OCI-LY7 (cell line): ENCODE data around the gene IRAK3. TPM values are rescaled to one million over a fixed set of nuclear protein-coding genes. Genes with fewer than 3 reads are reported as not detected.

ENCODE experiments used
- BruUV-seq: library from RNA; stranded (reverse); fragments of 400-500 nt; replicated peaks from 2 replicates; lab custom pipeline; 2021; lab: Mats Ljungman, UMichigan
- CTCF ChIA-PET: fragments of 300-600 bp; sonication (Branson Sonifier 250); formaldehyde crosslinking; loops from one replicate; lab custom pipeline; 2022; ENCODE audit warnings: antibody characterized with exemption; ENCODE audit not compliant: unreplicated experiment; lab: Charles Lee
- POLR2A ChIA-PET: fragments of 300-600 bp; sonication (Branson Sonifier 250); formaldehyde crosslinking; loops from one replicate; lab custom pipeline; 2022; ENCODE audit warnings: antibody characterized with exemption; lab: Charles Lee
- DNase-seq: peaks from one replicate; pipeline ENCODE4 v3.0.0-alpha.2; 2015; ENCODE audit warnings: low spot score
- H2AFZ ChIP-seq: fragments of 200-600 bp; sonication (generic), shearing (Covaris generic); 2 replicates; pipeline ENCODE4 v1.6.1; 2014; ENCODE audit warnings: mild to moderate bottlenecking, antibody characterized with exemption, low read length, moderate library complexity
- H3K27ac ChIP-seq: fragments of 200-600 bp; sonication (generic); 2 replicates; pipeline ENCODE4 v1.5.1; 2014; ENCODE audit warnings: mixed run types, low read depth, mild to moderate bottlenecking, moderate library complexity, low read length, inconsistent platforms; ENCODE audit not compliant: poor library complexity, severe bottlenecking
- H3K36me3 ChIP-seq: fragments of 200-600 bp; sonication (generic); 2 replicates; pipeline ENCODE4 v1.6.1; 2014; ENCODE audit warnings: mild to moderate bottlenecking, antibody characterized with exemption, low read length, moderate library complexity, mixed read lengths; ENCODE audit not compliant: insufficient read depth
- H3K4me1 ChIP-seq: fragments of 200-600 bp; sonication (generic); 2 replicates; pipeline ENCODE4 v1.5.1; 2014; ENCODE audit warnings: mild to moderate bottlenecking, low read length; ENCODE audit not compliant: insufficient read depth, poor library complexity, severe bottlenecking
- H3K4me2 ChIP-seq: fragments of 200-600 bp; sonication (generic); 2 replicates; pipeline ENCODE4 v1.6.1; 2014; ENCODE audit warnings: mild to moderate bottlenecking, low read length
- H3K4me3 ChIP-seq: fragments of 200-600 bp; sonication (generic); 2 replicates; pipeline ENCODE4 v1.5.1; 2014; ENCODE audit warnings: mild to moderate bottlenecking, low read depth, low read length; ENCODE audit not compliant: poor library complexity, severe bottlenecking
- H3K79me2 ChIP-seq: fragments of 200-600 bp; sonication (generic); 2 replicates; pipeline ENCODE4 v1.6.1; 2016; ENCODE audit warnings: low read depth, mild to moderate bottlenecking, low read length, moderate library complexity, mixed read lengths; ENCODE audit not compliant: insufficient read depth
- H3K9me2 ChIP-seq: fragments of 200-600 bp; sonication (generic); 2 replicates; pipeline ENCODE4 v1.6.1; 2016; ENCODE audit warnings: mild to moderate bottlenecking, low read length, mixed read lengths; ENCODE audit not compliant: insufficient read depth
- H3K9me3 ChIP-seq: fragments of 200-600 bp; sonication (generic); 2 replicates; pipeline ENCODE4 v1.6.1; 2014; ENCODE audit warnings: mild to moderate bottlenecking, mixed run types, low read length, mixed read lengths
- H4K20me1 ChIP-seq: fragments of 200-600 bp; sonication (generic); 2 replicates; pipeline ENCODE4 v1.6.1; 2014; ENCODE audit warnings: mild to moderate bottlenecking, antibody characterized with exemption, low read length, moderate library complexity, mixed read lengths; ENCODE audit not compliant: insufficient read depth
- EZH2phosphoT487 ChIP-seq: fragments of 200-600 bp; sonication (generic); IDR thresholded peaks from 2 replicates; pipeline ENCODE4 v1.6.1; 2018; ENCODE audit warnings: low read depth, borderline replicate concordance, mild to moderate bottlenecking, mixed run types, antibody characterized with exemption, low read length, moderate library complexity, mixed read lengths
- intact Hi-C: fragments of 100-400 bp; cut with micrococcal nuclease; formaldehyde crosslinking; loops from one replicate; pipeline ENCODE4 v1.10.0; 2022; ENCODE audit not compliant: unreplicated experiment
- total RNA-seq, 2 experiments: library from RNA; depleted of rRNA in 1 of 2; stranded (reverse); fragments of >200 nt in 1 of 2; shearing (Covaris generic) in 1 of 2; gene quantifications; 2 replicates each; pipeline ENCODE4 v1.2.3, GENCODE V29; 2014 to 2022
- TF ChIP-seq, protein P1 (sequence below): fragments of 200-600 bp; sonication (generic); conservative IDR thresholded peaks from 2 replicates; pipeline ENCODE4 v1.5.1; 2014; ENCODE audit warnings: mild to moderate bottlenecking, antibody characterized with exemption, low read length, moderate library complexity, mixed read lengths

Gene IRAK3
- total RNA-seq, 2 experiments from 2014 or later: 0.08 TPM; not detected in 1

- ChIA-PET CTCF (no interaction called here), POLR2A (interaction anchor here (0.7 to 0.9 kb wide), 3 partner anchors 34 to 355 kb away, joined by 3 to 4 read pairs (median 3); no protein-coding TSS in a partner anchor)
- Histone ChIP-seq H3K4me3 (no peak overlapping the region), H3K4me1 (peaks cover 32% of the 10 kb centered on the region), H3K36me3 (no peaks in the 10 kb centered on the region), H3K9me2 (no peaks in the 10 kb centered on the region), H2AFZ (peak overlapping the region; percentile 46), H3K9me3 (no peaks in the 10 kb centered on the region), H3K79me2 (no peaks in the 10 kb centered on the region), H3K4me2 (peak overlapping the region; percentile 36), H3K27ac (peak overlapping the region; percentile 8), H4K20me1 (no peaks in the 10 kb centered on the region)
- BruUV-seq: no TSS peak
- peak; percentile 70 for DNase-seq
- no peak for TF ChIP-seq EZH2phosphoT487
- TF ChIP-seq, protein P1, sequence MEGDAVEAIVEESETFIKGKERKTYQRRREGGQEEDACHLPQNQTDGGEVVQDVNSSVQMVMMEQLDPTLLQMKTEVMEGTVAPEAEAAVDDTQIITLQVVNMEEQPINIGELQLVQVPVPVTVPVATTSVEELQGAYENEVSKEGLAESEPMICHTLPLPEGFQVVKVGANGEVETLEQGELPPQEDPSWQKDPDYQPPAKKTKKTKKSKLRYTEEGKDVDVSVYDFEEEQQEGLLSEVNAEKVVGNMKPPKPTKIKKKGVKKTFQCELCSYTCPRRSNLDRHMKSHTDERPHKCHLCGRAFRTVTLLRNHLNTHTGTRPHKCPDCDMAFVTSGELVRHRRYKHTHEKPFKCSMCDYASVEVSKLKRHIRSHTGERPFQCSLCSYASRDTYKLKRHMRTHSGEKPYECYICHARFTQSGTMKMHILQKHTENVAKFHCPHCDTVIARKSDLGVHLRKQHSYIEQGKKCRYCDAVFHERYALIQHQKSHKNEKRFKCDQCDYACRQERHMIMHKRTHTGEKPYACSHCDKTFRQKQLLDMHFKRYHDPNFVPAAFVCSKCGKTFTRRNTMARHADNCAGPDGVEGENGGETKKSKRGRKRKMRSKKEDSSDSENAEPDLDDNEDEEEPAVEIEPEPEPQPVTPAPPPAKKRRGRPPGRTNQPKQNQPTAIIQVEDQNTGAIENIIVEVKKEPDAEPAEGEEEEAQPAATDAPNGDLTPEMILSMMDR: no peak
- intact Hi-C loops: no loop called here
Observed at GRCh38 chr12:66268562-66268961, 79.5 kb downstream of the IRAK3 start.

GRCh38 chr12:66269142-66269541, 80.1 kb downstream of the IRAK3 start:
- peak overlapping the region; percentile 46 for H2AFZ ChIP-seq

More at GRCh38 chr12:66269142-66269541, 80.1 kb downstream of the IRAK3 start:
- no peaks in the 10 kb centered on the region for H4K20me1 ChIP-seq
- H3K4me2 ChIP-seq: peak overlapping the region; percentile 36
- H3K9me3 ChIP-seq: no peaks in the 10 kb centered on the region
- TF ChIP-seq EZH2phosphoT487: no peak
- TF ChIP-seq, protein P1: no peak
- no peaks in the 10 kb centered on the region for H3K9me2 ChIP-seq
- CTCF ChIA-PET: no interaction called here
- no peaks in the 10 kb centered on the region for H3K79me2 ChIP-seq
- no peaks in the 10 kb centered on the region for H3K36me3 ChIP-seq
- no TSS peak for BruUV-seq
- POLR2A ChIA-PET: interaction anchor here (0.7 to 1.9 kb wide), 2 partner anchors 33 to 35 kb away, joined by 3 to 8 read pairs; partner anchors contain the start of gene HELB
- peaks cover 32% of the 10 kb centered on the region for H3K4me1 ChIP-seq
- no peak overlapping the region for H3K4me3 ChIP-seq
- DNase-seq: no peak
- intact Hi-C loops: loop anchor here (1.0 kb wide), 1 partner anchor 425 kb away; no protein-coding TSS in a partner anchor
- H3K27ac ChIP-seq: no peak overlapping the region
